PC-3 (cell line): ENCODE data around the gene SMPD2. TPM values are rescaled to one million over a fixed set of nuclear protein-coding genes. Genes with fewer than 3 reads are reported as not detected.

Experiments used
- ATAC-seq: fragments of 200-7000 bp; cut with Tn5 transposase; 2 replicates; pipeline ENCODE4 v1.9.1; 2020; ENCODE audit warnings: mild to moderate bottlenecking, moderate library complexity
- BruUV-seq: library from RNA; stranded (reverse); fragments of 400-500 nt; replicated peaks from 2 replicates; lab custom pipeline; 2021; lab: Mats Ljungman, UMichigan
- CTCF ChIA-PET: fragments of 300-600 bp; sonication (Branson Sonifier 250); formaldehyde crosslinking; loops from one replicate; lab custom pipeline; 2022; ENCODE audit warnings: antibody characterized with exemption; lab: Charles Lee
- POLR2A ChIA-PET: fragments of 300-600 bp; sonication (Branson Sonifier 250); formaldehyde crosslinking; loops from one replicate; lab custom pipeline; 2022; ENCODE audit warnings: antibody characterized with exemption; ENCODE audit not compliant: unreplicated experiment; lab: Charles Lee
- DNase-seq: peaks from one replicate; pipeline ENCODE4 v3.0.0-alpha.2; 2015
- H2AFZ ChIP-seq: fragments of 300-600 bp; sonication (generic); 2 replicates; pipeline ENCODE4 v1.6.0; 2016; ENCODE audit warnings: antibody characterized with exemption, low read length
- H3F3A ChIP-seq: fragments of 300-600 bp; sonication (generic); one replicate; pipeline ENCODE4 v1.6.0; 2017; ENCODE audit warnings: antibody characterized with exemption, low read length, control low read depth, mild to moderate bottlenecking; ENCODE audit not compliant: unreplicated experiment
- H3K27ac ChIP-seq: fragments of 300-600 bp; sonication (generic); 2 replicates; pipeline ENCODE4 v1.5.1; 2016; ENCODE audit warnings: mild to moderate bottlenecking, low read length
- H3K27me3 ChIP-seq: fragments of 300-600 bp; sonication (generic); 2 replicates; pipeline ENCODE4 v1.6.1; 2016; ENCODE audit warnings: low read length, mixed read lengths
- H3K36me3 ChIP-seq: fragments of 300-600 bp; sonication (generic); 2 replicates; pipeline ENCODE4 v1.6.1; 2016; ENCODE audit warnings: low read depth, mixed run types, low read length, mixed read lengths
- H3K4me1 ChIP-seq: fragments of 300-600 bp; sonication (generic); 2 replicates; pipeline ENCODE4 v1.5.1; 2016; ENCODE audit warnings: low read length; ENCODE audit not compliant: insufficient read depth
- H3K4me2 ChIP-seq: fragments of 300-600 bp; sonication (generic); 2 replicates; pipeline ENCODE4 v1.6.0; 2016; ENCODE audit warnings: low read length
- H3K4me3 ChIP-seq: fragments of 300-600 bp; sonication (generic); 2 replicates; pipeline ENCODE4 v1.5.1; 2016; ENCODE audit warnings: mild to moderate bottlenecking, low read length, mixed read lengths
- H3K79me2 ChIP-seq: fragments of 300-600 bp; sonication (generic); 2 replicates; pipeline ENCODE4 v1.6.1; 2017; ENCODE audit warnings: low read length, mixed read lengths
- H3K9ac ChIP-seq: fragments of 300-600 bp; sonication (generic); 2 replicates; pipeline ENCODE4 v1.6.0; 2016; ENCODE audit warnings: mild to moderate bottlenecking, low read length
- H3K9me2 ChIP-seq: fragments of 300-600 bp; sonication (generic); replicated peaks from 2 replicates; pipeline ENCODE4 v1.6.1; 2016; ENCODE audit warnings: mixed run types, low read length, mixed read lengths
- H3K9me3 ChIP-seq: fragments of 300-600 bp; sonication (generic); 2 replicates; pipeline ENCODE4 v1.6.1; 2016; ENCODE audit warnings: low read length, mixed read lengths
- H4K20me1 ChIP-seq: fragments of 300-600 bp; sonication (generic); 2 replicates; pipeline ENCODE4 v1.6.1; 2016; ENCODE audit warnings: low read length, mixed read lengths
- EZH2 ChIP-seq: fragments of 300-600 bp; sonication (generic); IDR thresholded peaks from one replicate; pipeline ENCODE4 v1.6.1; 2017; ENCODE audit warnings: antibody characterized with exemption, mild to moderate bottlenecking, low read length; ENCODE audit not compliant: unreplicated experiment
- EZH2phosphoT487 ChIP-seq: fragments of 300-600 bp; sonication (generic); IDR thresholded peaks from 2 replicates; pipeline ENCODE4 v1.6.1; 2018; ENCODE audit warnings: mild to moderate bottlenecking, antibody characterized with exemption, low read length, borderline replicate concordance
- intact Hi-C: fragments of 100-400 bp; cut with micrococcal nuclease; formaldehyde crosslinking; loops from 2 replicates; pipeline ENCODE4 v1.9.0; 2023
- total RNA-seq: library from RNA; depleted of rRNA; stranded (reverse); fragments of >200 nt; gene quantifications from 2 replicates; pipeline ENCODE4 v1.2.3, GENCODE V29; 2014
- TF ChIP-seq, protein P1 (sequence below): fragments of 300-600 bp; sonication (generic); conservative IDR thresholded peaks from 2 replicates; pipeline ENCODE4 v1.5.1; 2017; ENCODE audit warnings: antibody characterized with exemption, low read depth, mild to moderate bottlenecking, low read length

SMPD2 gene
- total RNA-seq, 1 experiment from 2014 or later: 12.6 TPM

DNA sequence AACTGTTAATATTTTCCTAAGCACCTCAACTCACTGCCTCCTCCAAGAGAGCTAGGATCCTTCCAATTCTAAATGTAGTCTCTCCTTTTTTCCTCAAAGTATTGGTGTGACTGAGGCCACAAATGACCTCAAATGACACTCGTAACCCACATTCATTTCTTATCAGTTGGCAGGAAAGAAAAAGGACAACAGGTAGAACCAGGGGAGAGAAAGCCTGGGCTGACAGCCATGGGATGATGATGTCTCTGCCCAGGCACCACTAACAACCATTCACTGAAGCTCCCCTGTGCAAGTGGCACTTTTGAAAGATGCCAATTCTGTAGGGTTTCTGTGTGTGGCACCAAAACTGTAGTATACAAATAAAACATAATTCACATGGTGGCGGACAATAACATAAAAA, 35.1 kb downstream of the SMPD2 start:
- ATAC-seq: no peak

DNA sequence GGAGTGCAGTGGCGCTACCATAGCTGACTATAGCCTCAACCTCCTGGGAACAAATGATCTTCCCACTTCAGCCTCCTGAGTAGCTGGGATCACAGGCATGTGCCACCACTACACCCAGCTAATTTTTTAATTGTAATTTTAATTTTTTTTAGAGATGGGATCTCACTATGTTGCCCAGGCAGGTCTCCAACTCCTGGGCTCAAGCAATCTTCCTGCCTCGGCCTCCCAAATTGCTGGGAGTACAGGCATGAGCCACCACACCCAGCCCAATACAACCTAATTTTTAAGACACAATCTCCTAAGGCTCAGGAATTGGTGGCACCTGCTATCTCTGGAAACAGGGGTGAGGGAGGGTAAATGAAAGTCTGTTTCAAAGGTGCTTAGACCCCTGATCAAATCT, 36.7 kb downstream of the SMPD2 start:
- CTCF ChIA-PET: no interaction called here
- DNase-seq: no peak
- BruUV-seq: no TSS peak
- intact Hi-C loops: no loop called here
- Histone ChIP-seq H3F3A (no peaks in the 10 kb centered on the region), H3K9ac (no peak overlapping the region), H3K9me2 (no peaks in the 10 kb centered on the region), H3K4me2 (no peak overlapping the region), H3K36me3 (peaks cover 22% of the 10 kb centered on the region), H3K4me3 (no peak overlapping the region), H3K79me2 (peaks cover 60% of the 10 kb centered on the region), H3K27me3 (no peaks in the 10 kb centered on the region), H2AFZ (no peak overlapping the region), H4K20me1 (0 out of 2 replicates have a peak, but pooled peaks cover 2% of the 10 kb centered on the region), H3K4me1 (peaks cover 21% of the 10 kb centered on the region), H3K9me3 (no peaks in the 10 kb centered on the region), H3K27ac (no peak overlapping the region)
- TF ChIP-seq EZH2 (no peak), EZH2phosphoT487 (no peak)
- TF ChIP-seq, protein P1, sequence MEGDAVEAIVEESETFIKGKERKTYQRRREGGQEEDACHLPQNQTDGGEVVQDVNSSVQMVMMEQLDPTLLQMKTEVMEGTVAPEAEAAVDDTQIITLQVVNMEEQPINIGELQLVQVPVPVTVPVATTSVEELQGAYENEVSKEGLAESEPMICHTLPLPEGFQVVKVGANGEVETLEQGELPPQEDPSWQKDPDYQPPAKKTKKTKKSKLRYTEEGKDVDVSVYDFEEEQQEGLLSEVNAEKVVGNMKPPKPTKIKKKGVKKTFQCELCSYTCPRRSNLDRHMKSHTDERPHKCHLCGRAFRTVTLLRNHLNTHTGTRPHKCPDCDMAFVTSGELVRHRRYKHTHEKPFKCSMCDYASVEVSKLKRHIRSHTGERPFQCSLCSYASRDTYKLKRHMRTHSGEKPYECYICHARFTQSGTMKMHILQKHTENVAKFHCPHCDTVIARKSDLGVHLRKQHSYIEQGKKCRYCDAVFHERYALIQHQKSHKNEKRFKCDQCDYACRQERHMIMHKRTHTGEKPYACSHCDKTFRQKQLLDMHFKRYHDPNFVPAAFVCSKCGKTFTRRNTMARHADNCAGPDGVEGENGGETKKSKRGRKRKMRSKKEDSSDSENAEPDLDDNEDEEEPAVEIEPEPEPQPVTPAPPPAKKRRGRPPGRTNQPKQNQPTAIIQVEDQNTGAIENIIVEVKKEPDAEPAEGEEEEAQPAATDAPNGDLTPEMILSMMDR: no peak
- POLR2A ChIA-PET: no interaction called here
- ATAC-seq: no peak

More for the DNA sequence above, 35.1 kb downstream of the SMPD2 start:
- no TSS peak for BruUV-seq
- H3K4me1 ChIP-seq: peaks cover 6% of the 10 kb centered on the region
- H3K27me3 ChIP-seq: no peaks in the 10 kb centered on the region
- no peak overlapping the region for H3K27ac ChIP-seq
- no peak overlapping the region for H3K9ac ChIP-seq
- H4K20me1 ChIP-seq: no peaks in the 10 kb centered on the region
- H3K9me3 ChIP-seq: no peaks in the 10 kb centered on the region
- H2AFZ ChIP-seq: no peak overlapping the region
- no peaks in the 10 kb centered on the region for H3K9me2 ChIP-seq
- no peak for DNase-seq
- CTCF ChIA-PET: no interaction called here
- no peaks in the 10 kb centered on the region for H3F3A ChIP-seq
- intact Hi-C loops: no loop called here
- H3K36me3 ChIP-seq: peaks cover 20% of the 10 kb centered on the region; the same call in 1 of the 2 replicates
- H3K4me2 ChIP-seq: no peak overlapping the region
- H3K79me2 ChIP-seq: peaks cover 44% of the 10 kb centered on the region
- H3K4me3 ChIP-seq: no peak overlapping the region
- POLR2A ChIA-PET: interaction anchor here (0.5 kb wide), 1 partner anchor 47 kb away, joined by 6 read pairs; no protein-coding TSS in a partner anchor
- TF ChIP-seq, protein P1: no peak
- TF ChIP-seq EZH2phosphoT487 (no peak), EZH2 (no peak)

DNA sequence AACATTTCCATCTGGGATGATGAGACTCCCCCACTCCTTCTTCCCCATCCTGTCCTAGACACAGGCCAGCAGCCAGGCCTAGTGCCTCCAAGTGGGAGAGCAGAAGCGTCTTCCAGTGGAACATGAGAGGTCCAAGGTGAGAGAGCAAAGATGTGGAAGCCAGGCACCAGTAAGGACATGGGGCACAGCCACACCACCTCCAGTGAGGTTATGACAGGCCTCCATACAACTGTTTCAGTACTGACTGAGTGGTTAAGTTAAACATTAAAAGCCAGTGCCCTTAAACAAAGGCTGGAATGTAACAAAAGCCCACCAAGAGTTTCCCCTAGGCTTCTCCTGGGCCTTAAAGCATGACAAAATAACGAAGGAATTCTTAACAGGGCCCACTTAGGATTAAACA, 37.2 kb downstream of the SMPD2 start:
- intact Hi-C loops: no loop called here
- peaks cover 17% of the 10 kb centered on the region for H3K36me3 ChIP-seq
- ATAC-seq: no peak
- H3F3A ChIP-seq: no peaks in the 10 kb centered on the region
- POLR2A ChIA-PET: no interaction called here
- peak overlapping the region; percentile 26; the same call in 1 of the 2 replicates for H3K4me2 ChIP-seq
- TF ChIP-seq, protein P1: no peak
- TF ChIP-seq EZH2phosphoT487: no peak
- no peak for TF ChIP-seq EZH2
- no peak for DNase-seq
- H4K20me1 ChIP-seq: 0 out of 2 replicates have a peak, but pooled peaks cover 2% of the 10 kb centered on the region
- peaks cover 22% of the 10 kb centered on the region for H3K4me1 ChIP-seq
- H2AFZ ChIP-seq: no peak overlapping the region
- no peaks in the 10 kb centered on the region for H3K27me3 ChIP-seq
- peaks cover 65% of the 10 kb centered on the region for H3K79me2 ChIP-seq
- no peaks in the 10 kb centered on the region for H3K9me3 ChIP-seq
- no peak overlapping the region for H3K9ac ChIP-seq
- no TSS peak for BruUV-seq
- H3K4me3 ChIP-seq: 0 out of 2 replicates have a peak overlapping the region, but pooled peaks have one; percentile 58
- no peaks in the 10 kb centered on the region for H3K9me2 ChIP-seq
- H3K27ac ChIP-seq: no peak overlapping the region
- CTCF ChIA-PET: no interaction called here
